ENCODE measurements around the gene FAM107B. TPM values are rescaled to one million over a fixed set of nuclear protein-coding genes. Genes with fewer than 3 reads are reported as not detected.

The FAM107B gene
- total and polyA plus RNA-seq, 2 donors (not counting 3 experiments of a cell fraction or from before 2014, with no cell fraction given) = 39.2 to 176 TPM

- intact Hi-C loops (cut with micrococcal nuclease) = no loop called here
- Histone ChIP-seq H3K9me3 (replicated peaks; ENCODE audit: control insufficient read depth, insufficient read depth, low read length) (no peaks in the 10 kb centered on the region), H3K79me2 (ENCODE audit: control insufficient read depth, insufficient read depth, low read length) (no peaks in the 10 kb centered on the region), H3K27me3 (ENCODE audit: control insufficient read depth in 2 of 2, insufficient read depth in 2 of 2, low read length in 2 of 2) (peaks cover 2 to 3% of the 10 kb centered on the region in 2 experiments), H3K4me1 (ENCODE audit: control insufficient read depth, extremely low read depth, insufficient read depth, low read length) (no peaks in the 10 kb centered on the region), H3K36me3 (ENCODE audit: control insufficient read depth in 2 of 2, extremely low read depth in 1 of 2, insufficient read depth in 2 of 2, low read length in 2 of 2) (no peaks in the 10 kb centered on the region), H4K20me1 (replicated peaks; ENCODE audit: control insufficient read depth, extremely low read depth, insufficient read depth, low read length) (no peaks in the 10 kb centered on the region), H3K9ac (replicated peaks; ENCODE audit: extremely low read depth, insufficient read depth, low read length) (no peak overlapping the region), H2AFZ (ENCODE audit: low read depth, low read length) (no peak overlapping the region), H3K4me3 (replicated peaks in 1 of 3; ENCODE audit: insufficient read depth in 1 of 3, low read depth in 1 of 3, low read length in 3 of 3) (no peak overlapping the region), H3K4me2 (ENCODE audit: insufficient read depth, low read length) (no peak overlapping the region), H3K9me1 (replicated peaks; ENCODE audit: control insufficient read depth, extremely low read depth, insufficient read depth, low read length) (no peaks in the 10 kb centered on the region), H3K27ac (ENCODE audit: insufficient read depth, low read depth, low read length) (no peak overlapping the region)
- dilution Hi-C loops (cut with MboI; ENCODE audit: extremely low pct_ligation_motif_present, low sequenced_read_pairs) = no loop called here
- no peak for TF ChIP-seq MAX (IDR thresholded peaks at IDR 0.05; ENCODE audit: insufficient read depth, insufficient read length)
- TF ChIP-seq FOS (IDR thresholded peaks at IDR 0.05; ENCODE audit: borderline replicate concordance, insufficient read depth, low read length) = no peak
- no peak for TF ChIP-seq POLR2AphosphoS5 (IDR thresholded peaks at IDR 0.05; ENCODE audit: insufficient read depth, low read depth, low read length)
- no peak for TF ChIP-seq JUN (IDR thresholded peaks at IDR 0.05; ENCODE audit: borderline replicate concordance, insufficient read depth, insufficient read length, low read depth)
- no peak for TF ChIP-seq GATA2 (IDR thresholded peaks at IDR 0.05; ENCODE audit: insufficient read depth, insufficient read length, low read depth, low read length)
- BruUV-seq (replicated peaks) = no TSS peak
- POLR2A ChIA-PET = no interaction called here
- CTCF ChIA-PET = interaction anchor here (0.6 to 1.9 kb wide), 5 partner anchors 10 to 504 kb away, joined by 4 read pairs; no protein-coding TSS in a partner anchor
- FAIRE-seq (no peak), DNase-seq (ENCODE audit: low read depth, low spot score) (no peak)
Measured at GRCh38 chr10:14700546-14700945, 74.2 kb downstream of the FAM107B start.

GRCh38 chr10:14699482-14699881, 75.2 kb downstream of the FAM107B start:
- intact Hi-C loops (cut with micrococcal nuclease) (no loop called here), dilution Hi-C loops (cut with MboI; ENCODE audit: extremely low pct_ligation_motif_present, low sequenced_read_pairs) (no loop called here)
- peaks cover 2% of the 10 kb centered on the region in 2 experiments for H3K27me3 ChIP-seq (ENCODE audit: control insufficient read depth in 2 of 2, insufficient read depth in 2 of 2, low read length in 2 of 2)
- no peaks in the 10 kb centered on the region for H3K79me2 ChIP-seq (ENCODE audit: control insufficient read depth, insufficient read depth, low read length)
- H3K9me1 ChIP-seq (replicated peaks; ENCODE audit: control insufficient read depth, extremely low read depth, insufficient read depth, low read length) = no peaks in the 10 kb centered on the region
- no TSS peak for BruUV-seq (replicated peaks)
- H3K4me1 ChIP-seq (ENCODE audit: control insufficient read depth, extremely low read depth, insufficient read depth, low read length) = no peaks in the 10 kb centered on the region
- CTCF ChIA-PET = interaction anchor here (0.9 to 1.9 kb wide), 2 partner anchors 14 to 16 kb away, joined by 3 to 4 read pairs; no protein-coding TSS in a partner anchor
- H4K20me1 ChIP-seq (replicated peaks; ENCODE audit: control insufficient read depth, extremely low read depth, insufficient read depth, low read length) = no peaks in the 10 kb centered on the region
- no peak overlapping the region for H3K4me3 ChIP-seq (replicated peaks in 1 of 3; ENCODE audit: insufficient read depth in 1 of 3, low read depth in 1 of 3, low read length in 3 of 3)
- no peaks in the 10 kb centered on the region for H3K9me3 ChIP-seq (replicated peaks; ENCODE audit: control insufficient read depth, insufficient read depth, low read length)
- no peak for TF ChIP-seq CTCF (IDR thresholded peaks at IDR 0.05; ENCODE audit: extremely low read depth in 1 of 2, insufficient read depth in 1 of 2, low read depth in 1 of 2, low read length in 2 of 2)
- FAIRE-seq (no peak), DNase-seq (ENCODE audit: low read depth, low spot score) (no peak)
- no peaks in the 10 kb centered on the region for H3K36me3 ChIP-seq (ENCODE audit: control insufficient read depth in 2 of 2, extremely low read depth in 1 of 2, insufficient read depth in 2 of 2, low read length in 2 of 2)
- H2AFZ ChIP-seq (ENCODE audit: low read depth, low read length) = no peak overlapping the region
- H3K9ac ChIP-seq (replicated peaks; ENCODE audit: extremely low read depth, insufficient read depth, low read length) = no peak overlapping the region
- H3K4me2 ChIP-seq (ENCODE audit: insufficient read depth, low read length) = no peak overlapping the region
- no peak overlapping the region for H3K27ac ChIP-seq (ENCODE audit: insufficient read depth, low read depth, low read length)
- POLR2A ChIA-PET = no interaction called here

Data from endothelial cell of umbilical vein (primary cell).